K562 (cell line): ENCODE results near the gene SND1. TPM values are rescaled to one million over a fixed set of nuclear protein-coding genes. Genes with fewer than 3 reads are reported as not detected.

Experiments used
- ATF3 ChIP-seq, 2 experiments: fragments of 450-650 bp in 1 of 2; sonication (generic) in 1 of 2; formaldehyde crosslinking in 1 of 2; IDR thresholded peaks in 1 of 2; conservative IDR thresholded peaks in 1 of 2; 2 replicates each; pipeline versions ENCODE4 v1.6.1 to v1.8.1; 2016 to 2023; ENCODE audit warnings: mild to moderate bottlenecking in 2 of 2, moderate library complexity in 2 of 2, inconsistent platforms in 1 of 2, missing genetic modification reagents in 1 of 2
- CBFA2T3 ChIP-seq: fragments of 450-650 bp; IDR thresholded peaks from 2 replicates; pipeline ENCODE4 v1.6.1; 2017
- EP300 ChIP-seq: IDR thresholded peaks from 2 replicates; pipeline ENCODE4 v1.6.1; 2012; ENCODE audit warnings: low read length, improper control_type of control experiment
- JUN ChIP-seq, 2 experiments: sonication (generic) in 1 of 2; formaldehyde crosslinking in 1 of 2; IDR thresholded peaks; 2 replicates each; pipeline versions ENCODE4 v1.6.1 to v1.8.0; 2012 to 2022; ENCODE audit warnings: borderline replicate concordance in 2 of 2, mild to moderate bottlenecking in 2 of 2, improper control_type of control experiment in 1 of 2, low read depth in 1 of 2, low read length in 1 of 2, missing genetic modification reagents in 1 of 2
- LEF1 ChIP-seq: fragments of 450-650 bp; IDR thresholded peaks from 2 replicates; pipeline ENCODE4 v1.6.1; 2016; ENCODE audit warnings: mild to moderate bottlenecking
- MBD2 ChIP-seq: sonication (generic); IDR thresholded peaks from 2 replicates; pipeline ENCODE4 v1.6.1; 2016; ENCODE audit warnings: low read depth, borderline replicate concordance
- MNT ChIP-seq, 2 experiments: fragments of 450-650 bp; conservative IDR thresholded peaks; 2 replicates each; pipeline ENCODE4 v1.6.1; 2017; ENCODE audit warnings: mild to moderate bottlenecking in 2 of 2, moderate library complexity in 2 of 2
- NCOR1 ChIP-seq: fragments of 450-650 bp; IDR thresholded peaks from 2 replicates; pipeline ENCODE4 v1.6.1; 2016; ENCODE audit warnings: mild to moderate bottlenecking, moderate library complexity
- RNF2 ChIP-seq: sonication (generic); IDR thresholded peaks from 2 replicates; pipeline ENCODE4 v1.6.1; 2016
- XRCC3 ChIP-seq: fragments of 450-650 bp; IDR thresholded peaks from 2 replicates; pipeline ENCODE4 v1.6.1; 2017; ENCODE audit warnings: mild to moderate bottlenecking, moderate library complexity
- ZFP36 ChIP-seq: fragments of 150-350 bp; IDR thresholded peaks from 2 replicates; pipeline ENCODE4 v1.6.1; 2018; ENCODE audit warnings: low read length, low read depth; ENCODE audit not compliant: partially characterized antibody
- ZNF3 ChIP-seq: fragments of 250-450 bp; sonication (Bioruptor Pico); IDR thresholded peaks from 2 replicates; pipeline ENCODE4 v1.5.0; 2021; ENCODE audit warnings: mild to moderate bottlenecking, moderate library complexity
- ZNF695 ChIP-seq: fragments of 450-650 bp; formaldehyde crosslinking; IDR thresholded peaks from 2 replicates; pipeline ENCODE4 v1.4.0; 2020; ENCODE audit warnings: mild to moderate bottlenecking, moderate library complexity
- polyA plus RNA-seq, 8 experiments: library from polyadenylated mRNA; depleted of rRNA in 4 of 8; stranded (reverse) in 5 of 8; unstranded in 3 of 8; fragments of >200 nt; fragmentation: Nextera tagmentation in 2 of 8; fragmentation: Illumina TruSeq in 1 of 8; extraction: Ambion mirVana in 2 of 8; extraction: Trizol in 1 of 8; gene quantifications; 2 replicates each; pipeline versions ENCODE4 v1.2.1 to v1.2.3, GENCODE V29; 2011 to 2014; ENCODE audit warnings: inconsistent platforms in 1 of 8, missing spikeins in 1 of 8
- total RNA-seq, 7 experiments: library from RNA; depleted of rRNA in 6 of 7; stranded (reverse); fragments of >200 nt in 6 of 7; fragmentation: Illumina TruSeq in 2 of 7; extraction: Trizol in 2 of 7; gene quantifications; 2 replicates each; pipeline versions ENCODE4 v1.2.1 to v1.2.3, GENCODE V29; 2011 to 2021; ENCODE audit warnings: low replicate concordance in 1 of 7
- TF ChIP-seq, protein P1 (sequence below): fragments of 450-650 bp; IDR thresholded peaks from 2 replicates; pipeline ENCODE4 v1.6.1; 2017; ENCODE audit warnings: antibody characterized with exemption, mild to moderate bottlenecking
- TF ChIP-seq, protein P2 (sequence below): fragments of 200-800 bp; sonication (Bioruptor generic); IDR thresholded peaks from 2 replicates; pipeline ENCODE4 v1.6.1; 2017; ENCODE audit warnings: missing genetic modification characterization, missing compliant biosample characterization
- TF ChIP-seq, protein P3 (sequence below): fragments of 450-650 bp; IDR thresholded peaks from 2 replicates; pipeline ENCODE4 v1.6.1; 2016; ENCODE audit warnings: antibody characterized with exemption

The SND1 gene
- total and polyA plus RNA-seq, 9 of the 15 experiments (the other 6 are each of a cell fraction or from before 2014, with no cell fraction given): 46.5 to 307 (median 191) TPM

- TF ChIP-seq, protein P1, sequence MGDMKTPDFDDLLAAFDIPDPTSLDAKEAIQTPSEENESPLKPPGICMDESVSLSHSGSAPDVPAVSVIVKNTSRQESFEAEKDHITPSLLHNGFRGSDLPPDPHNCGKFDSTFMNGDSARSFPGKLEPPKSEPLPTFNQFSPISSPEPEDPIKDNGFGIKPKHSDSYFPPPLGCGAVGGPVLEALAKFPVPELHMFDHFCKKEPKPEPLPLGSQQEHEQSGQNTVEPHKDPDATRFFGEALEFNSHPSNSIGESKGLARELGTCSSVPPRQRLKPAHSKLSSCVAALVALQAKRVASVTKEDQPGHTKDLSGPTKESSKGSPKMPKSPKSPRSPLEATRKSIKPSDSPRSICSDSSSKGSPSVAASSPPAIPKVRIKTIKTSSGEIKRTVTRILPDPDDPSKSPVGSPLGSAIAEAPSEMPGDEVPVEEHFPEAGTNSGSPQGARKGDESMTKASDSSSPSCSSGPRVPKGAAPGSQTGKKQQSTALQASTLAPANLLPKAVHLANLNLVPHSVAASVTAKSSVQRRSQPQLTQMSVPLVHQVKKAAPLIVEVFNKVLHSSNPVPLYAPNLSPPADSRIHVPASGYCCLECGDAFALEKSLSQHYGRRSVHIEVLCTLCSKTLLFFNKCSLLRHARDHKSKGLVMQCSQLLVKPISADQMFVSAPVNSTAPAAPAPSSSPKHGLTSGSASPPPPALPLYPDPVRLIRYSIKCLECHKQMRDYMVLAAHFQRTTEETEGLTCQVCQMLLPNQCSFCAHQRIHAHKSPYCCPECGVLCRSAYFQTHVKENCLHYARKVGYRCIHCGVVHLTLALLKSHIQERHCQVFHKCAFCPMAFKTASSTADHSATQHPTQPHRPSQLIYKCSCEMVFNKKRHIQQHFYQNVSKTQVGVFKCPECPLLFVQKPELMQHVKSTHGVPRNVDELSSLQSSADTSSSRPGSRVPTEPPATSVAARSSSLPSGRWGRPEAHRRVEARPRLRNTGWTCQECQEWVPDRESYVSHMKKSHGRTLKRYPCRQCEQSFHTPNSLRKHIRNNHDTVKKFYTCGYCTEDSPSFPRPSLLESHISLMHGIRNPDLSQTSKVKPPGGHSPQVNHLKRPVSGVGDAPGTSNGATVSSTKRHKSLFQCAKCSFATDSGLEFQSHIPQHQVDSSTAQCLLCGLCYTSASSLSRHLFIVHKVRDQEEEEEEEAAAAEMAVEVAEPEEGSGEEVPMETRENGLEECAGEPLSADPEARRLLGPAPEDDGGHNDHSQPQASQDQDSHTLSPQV: peak; percentile 57; the same call in 1 of the 2 replicates
- TF ChIP-seq CBFA2T3: peak; percentile 90
- no peak for TF ChIP-seq ZNF695 (CRISPR knock-in tag)
- TF ChIP-seq JUN (IDR thresholded peaks at IDR 0.05; ENCODE audit: borderline replicate concordance, low read depth, low read length): peak; percentile 73; the same call in 1 of the 2 replicates
- TF ChIP-seq JUN (CRISPR knock-in tag; IDR thresholded peaks at IDR 0.05; ENCODE audit: borderline replicate concordance): no peak
- peak; percentile 70 for TF ChIP-seq NCOR1
- TF ChIP-seq, protein P2, sequence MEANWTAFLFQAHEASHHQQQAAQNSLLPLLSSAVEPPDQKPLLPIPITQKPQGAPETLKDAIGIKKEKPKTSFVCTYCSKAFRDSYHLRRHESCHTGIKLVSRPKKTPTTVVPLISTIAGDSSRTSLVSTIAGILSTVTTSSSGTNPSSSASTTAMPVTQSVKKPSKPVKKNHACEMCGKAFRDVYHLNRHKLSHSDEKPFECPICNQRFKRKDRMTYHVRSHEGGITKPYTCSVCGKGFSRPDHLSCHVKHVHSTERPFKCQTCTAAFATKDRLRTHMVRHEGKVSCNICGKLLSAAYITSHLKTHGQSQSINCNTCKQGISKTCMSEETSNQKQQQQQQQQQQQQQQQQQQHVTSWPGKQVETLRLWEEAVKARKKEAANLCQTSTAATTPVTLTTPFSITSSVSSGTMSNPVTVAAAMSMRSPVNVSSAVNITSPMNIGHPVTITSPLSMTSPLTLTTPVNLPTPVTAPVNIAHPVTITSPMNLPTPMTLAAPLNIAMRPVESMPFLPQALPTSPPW: peak; percentile 64; the same call in 1 of the 2 replicates
- TF ChIP-seq MBD2: 0 out of 2 replicates have a peak, but pooled peaks have one; percentile 21
- TF ChIP-seq ATF3 (IDR thresholded peaks at IDR 0.05): peak; percentile 65; the same call in 1 of the 2 replicates
- TF ChIP-seq ATF3 (CRISPR knock-in tag; conservative IDR thresholded peaks at IDR 0.05): no peak
- 0 out of 2 replicates have a peak, but pooled peaks have one; percentile 27 for TF ChIP-seq LEF1
- no peak for TF ChIP-seq ZNF3 (CRISPR knock-in tag)
- TF ChIP-seq MNT (conservative IDR thresholded peaks at IDR 0.05): peak; percentile 86 to 92
- peak; percentile 10 for TF ChIP-seq ZFP36
- TF ChIP-seq EP300: peak; percentile 69; the same call in 1 of the 2 replicates
- TF ChIP-seq XRCC3: no peak
- TF ChIP-seq RNF2: peak; percentile 56; the same call in 1 of the 2 replicates
- TF ChIP-seq, protein P3, sequence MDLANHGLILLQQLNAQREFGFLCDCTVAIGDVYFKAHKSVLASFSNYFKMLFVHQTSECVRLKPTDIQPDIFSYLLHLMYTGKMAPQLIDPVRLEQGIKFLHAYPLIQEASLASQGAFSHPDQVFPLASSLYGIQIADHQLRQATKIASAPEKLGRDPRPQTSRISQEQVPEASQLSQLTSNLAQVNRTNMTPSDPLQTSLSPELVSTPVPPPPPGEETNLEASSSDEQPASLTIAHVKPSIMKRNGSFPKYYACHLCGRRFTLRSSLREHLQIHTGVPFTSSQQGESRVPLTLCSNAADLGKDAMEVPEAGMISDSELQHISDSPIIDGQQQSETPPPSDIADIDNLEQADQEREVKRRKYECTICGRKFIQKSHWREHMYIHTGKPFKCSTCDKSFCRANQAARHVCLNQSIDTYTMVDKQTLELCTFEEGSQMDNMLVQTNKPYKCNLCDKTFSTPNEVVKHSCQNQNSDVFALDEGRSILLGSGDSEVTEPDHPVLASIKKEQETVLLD: peak; percentile 46; the same call in 1 of the 2 replicates
Measured at GRCh38 chr7:127885843-127886242, 233.8 kb downstream of the SND1 start (continued).
